OCI-LY1 (cell line): ENCODE measurements around the gene CATSPERD.

Experiments
- EZH2 ChIP-seq: fragments of 200-600 bp; sonication (generic), shearing (Covaris generic); IDR thresholded peaks from 2 replicates; pipeline ENCODE4 v1.8.0; 2017; ENCODE audit warnings: borderline replicate concordance, mixed run types, mild to moderate bottlenecking, antibody characterized with exemption, low read length, moderate library complexity, mixed read lengths
- TF ChIP-seq, protein P1 (sequence below): fragments of 200-600 bp; sonication (generic), shearing (Covaris generic); IDR thresholded peaks from 2 replicates; pipeline ENCODE4 v1.5.1; 2017; ENCODE audit warnings: mild to moderate bottlenecking, antibody characterized with exemption, low read length, moderate library complexity, mixed read lengths

DNA sequence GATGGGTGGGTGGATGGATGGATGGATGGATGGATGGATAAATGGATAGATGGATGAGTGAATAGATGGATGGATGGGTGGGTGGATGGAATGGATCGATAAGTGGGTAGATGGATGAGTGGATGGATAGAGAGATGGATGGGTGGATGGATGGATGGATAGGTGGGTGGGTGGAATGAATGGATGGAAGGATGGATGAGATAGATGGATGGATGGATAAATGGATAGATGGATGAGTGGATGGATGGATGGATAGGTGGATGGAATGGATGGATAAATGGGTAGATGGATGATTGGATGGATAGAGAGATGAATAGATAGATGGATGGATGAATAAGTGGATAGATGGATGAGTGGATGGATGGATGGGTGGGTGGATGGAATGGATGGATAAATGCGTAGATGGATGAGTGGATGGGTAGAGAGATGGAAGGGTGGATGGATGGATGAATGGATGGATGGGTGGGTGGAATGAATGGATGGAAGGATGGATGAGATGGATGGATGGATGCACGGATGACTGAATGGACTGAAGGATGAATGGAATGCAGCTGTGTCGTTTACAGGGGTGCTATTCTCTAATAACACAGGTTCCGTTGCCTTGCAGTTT lies 42.3 kb downstream of the CATSPERD start:
- TF ChIP-seq, protein P1, sequence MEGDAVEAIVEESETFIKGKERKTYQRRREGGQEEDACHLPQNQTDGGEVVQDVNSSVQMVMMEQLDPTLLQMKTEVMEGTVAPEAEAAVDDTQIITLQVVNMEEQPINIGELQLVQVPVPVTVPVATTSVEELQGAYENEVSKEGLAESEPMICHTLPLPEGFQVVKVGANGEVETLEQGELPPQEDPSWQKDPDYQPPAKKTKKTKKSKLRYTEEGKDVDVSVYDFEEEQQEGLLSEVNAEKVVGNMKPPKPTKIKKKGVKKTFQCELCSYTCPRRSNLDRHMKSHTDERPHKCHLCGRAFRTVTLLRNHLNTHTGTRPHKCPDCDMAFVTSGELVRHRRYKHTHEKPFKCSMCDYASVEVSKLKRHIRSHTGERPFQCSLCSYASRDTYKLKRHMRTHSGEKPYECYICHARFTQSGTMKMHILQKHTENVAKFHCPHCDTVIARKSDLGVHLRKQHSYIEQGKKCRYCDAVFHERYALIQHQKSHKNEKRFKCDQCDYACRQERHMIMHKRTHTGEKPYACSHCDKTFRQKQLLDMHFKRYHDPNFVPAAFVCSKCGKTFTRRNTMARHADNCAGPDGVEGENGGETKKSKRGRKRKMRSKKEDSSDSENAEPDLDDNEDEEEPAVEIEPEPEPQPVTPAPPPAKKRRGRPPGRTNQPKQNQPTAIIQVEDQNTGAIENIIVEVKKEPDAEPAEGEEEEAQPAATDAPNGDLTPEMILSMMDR, result no peak
- TF ChIP-seq EZH2, result no peak
